Stomach (tissue), 9 donors: Measurements from ENCODE around the gene WFS1. TPM values are rescaled to one million over a fixed set of nuclear protein-coding genes. Genes with fewer than 3 reads are reported as not detected.

Experiments used
- DNase-seq, 2 donors: peaks; one replicate each; pipeline versions ENCODE4 v3.0.0 to v3.0.0-alpha.2; 2013 to 2019
- H3K27ac ChIP-seq, 5 donors: fragments of 200-600 bp in 4 of 5; sonication (generic) in 4 of 5; one replicate each; pipeline ENCODE4 v1.5.1; 2013 to 2019; ENCODE audit warnings: mild to moderate bottlenecking in 1 of 5, moderate library complexity in 1 of 5
- H3K27me3 ChIP-seq, 3 donors: fragments of 200-600 bp; sonication (generic); one replicate each; pipeline ENCODE4 v1.5.1; 2017 to 2019; ENCODE audit warnings: mixed run types in 1 of 3
- H3K36me3 ChIP-seq, 4 donors: fragments of 200-600 bp; sonication (generic); 1 replicate in 3 of 4; 2 replicates in 1 of 4; pipeline ENCODE4 v1.5.1; 2016 to 2019
- H3K4me1 ChIP-seq, 4 donors: fragments of 200-600 bp; sonication (generic); one replicate each; pipeline ENCODE4 v1.5.1; 2016 to 2019
- H3K4me3 ChIP-seq, 4 donors: fragments of 200-600 bp; sonication (generic) in 3 of 4; one replicate each; pipeline ENCODE4 v1.5.1; 2016 to 2019; ENCODE audit warnings: mild to moderate bottlenecking in 1 of 4
- H3K9me3 ChIP-seq, 4 donors: fragments of 200-600 bp; sonication (generic); one replicate each; pipeline ENCODE4 v1.5.1; 2016 to 2019
- EP300 ChIP-seq: sonication (generic); formaldehyde crosslinking; IDR thresholded peaks from one replicate; pipeline ENCODE4 v1.6.1; 2017; ENCODE audit warnings: antibody characterized with exemption
- POLR2A ChIP-seq, 4 donors: fragments of 450-650 bp; IDR thresholded peaks; one replicate each; pipeline ENCODE4 v1.6.1; 2016; ENCODE audit warnings: antibody characterized with exemption in 4 of 4, control low read depth in 2 of 4, mild to moderate bottlenecking in 1 of 4, moderate library complexity in 1 of 4
- POLR2AphosphoS5 ChIP-seq, 3 donors: sonication (generic); formaldehyde crosslinking; IDR thresholded peaks; one replicate each; pipeline ENCODE4 v1.6.1; 2016; ENCODE audit warnings: antibody characterized with exemption in 3 of 3
- WGBS, 5 donors: extraction: QIAGEN DNeasy Blood & Tissue Kit in 3 of 5; methylation state at CpG; one replicate each; pipeline versions ENCODE4 v1.1.5 to v1.1.7; 2013 to 2018; 5-methylcytosine and 5-hydroxymethylcytosine counted together
- intact Hi-C: fragments of 100-400 bp; cut with DNase I; formaldehyde crosslinking; loops from one replicate; pipeline ENCODE4 v1.15.1; 2023; ENCODE audit warnings: low total_unique reads
- polyA plus RNA-seq, 3 donors: library from polyadenylated mRNA; stranded (reverse); fragments of 200-250 nt; gene quantifications; one replicate each; pipeline ENCODE4 v1.2.3, GENCODE V29; 2013
- total RNA-seq, 5 donors: library from RNA; depleted of rRNA; stranded (reverse); fragments of >200 nt; gene quantifications; one replicate each; pipeline versions ENCODE4 v1.1.0 to v1.2.3, GENCODE V29; 2014 to 2016
- TF ChIP-seq, protein P1 (sequence below), 7 experiments: fragments of 450-650 bp in 4 of 7; fragments of 200-600 bp in 3 of 7; sonication (generic) in 3 of 7; IDR thresholded peaks; one replicate each; pipeline ENCODE4 v1.5.1; 2016 to 2019; ENCODE audit warnings: antibody characterized with exemption in 7 of 7, control low read depth in 2 of 7, mild to moderate bottlenecking in 1 of 7
- donor health status: healthy with polysubstance abuse.
- donor health status: Bipolar disorder and iron deficiency.
- donor health status: healthy.

The WFS1 gene
- total and polyA plus RNA-seq, 8 donors, result 4.1 to 60.7 (median 15.1) TPM

DNA sequence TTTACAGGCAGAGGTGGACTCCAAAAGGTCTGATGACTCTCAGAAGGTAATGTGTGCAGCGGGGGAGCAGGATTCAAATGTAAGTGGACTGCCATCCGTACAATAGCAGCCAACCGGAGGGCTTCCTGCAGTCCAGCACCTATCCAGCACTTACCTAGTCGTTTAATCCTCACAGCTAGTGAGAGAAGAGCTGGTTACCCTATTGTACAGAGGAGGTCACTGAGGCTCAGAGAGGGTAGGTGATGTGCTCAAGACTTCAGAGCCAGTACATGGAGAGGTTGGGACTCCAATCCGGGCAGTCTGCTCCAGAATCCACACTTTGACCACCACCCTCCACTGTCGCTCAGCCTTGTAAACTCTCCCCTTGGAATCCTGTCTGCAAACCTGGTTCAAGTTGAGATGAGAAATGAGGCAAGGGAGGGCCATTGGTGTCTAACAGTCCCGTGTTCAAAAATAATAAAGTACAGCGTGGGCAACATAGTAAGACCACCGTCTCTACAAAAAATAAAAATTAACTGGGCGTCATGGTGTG lies 46.8 kb upstream of the WFS1 start:
- 58 to 66% (median 63%) methylated on average over 10 of the region's 10 CpGs for WGBS, 5 donors
- Histone ChIP-seq H3K4me1 (peaks cover 0 to 14% (median 8%) of the 10 kb centered on the region in 4 donors), H3K27me3 (peaks cover 5 to 77% (median 31%) of the 10 kb centered on the region in 3 donors), H3K9me3 (peaks cover 0 to 14% (median 10%) of the 10 kb centered on the region in 4 donors), H3K36me3 (no peaks in the 10 kb centered on the region), H3K27ac (no peak overlapping the region), H3K4me3 (no peak overlapping the region)
- no peak for TF ChIP-seq POLR2AphosphoS5 (IDR thresholded peaks at IDR 0.05)
- no peak for TF ChIP-seq EP300
- DNase-seq, result peak; percentile 20
- intact Hi-C loops, result no loop called here

DNA sequence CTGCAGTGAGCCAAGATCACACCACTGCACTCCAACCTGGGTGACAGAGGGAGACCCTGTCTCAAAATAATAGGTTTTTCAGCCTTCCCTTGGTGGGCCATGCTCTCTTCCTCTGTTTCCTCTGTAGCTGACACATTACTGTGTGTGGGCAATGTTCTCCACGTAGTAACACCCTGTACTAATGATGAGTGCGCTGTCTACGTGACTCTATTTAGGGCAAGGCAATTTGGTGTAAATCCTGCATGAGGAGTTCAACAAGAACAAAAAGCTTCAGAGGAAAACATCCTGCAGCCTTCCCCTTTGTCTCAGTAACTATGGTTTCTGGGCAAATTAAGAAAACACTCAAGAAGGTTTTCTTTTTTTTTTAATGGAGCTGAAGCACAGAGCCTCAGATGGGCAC lies 44.9 kb upstream of the WFS1 start:
- 69 to 82% (median 79%) methylated on average over 3 of the region's 3 CpGs for WGBS, 5 donors
- H3K36me3 ChIP-seq, result no peaks in the 10 kb centered on the region
- H3K4me3 ChIP-seq, result no peak overlapping the region
- intact Hi-C loops, result no loop called here
- TF ChIP-seq POLR2AphosphoS5 (IDR thresholded peaks at IDR 0.05) (no peak), POLR2A (IDR thresholded peaks at IDR 0.05) (no peak), EP300 (no peak)
- TF ChIP-seq, protein P1, sequence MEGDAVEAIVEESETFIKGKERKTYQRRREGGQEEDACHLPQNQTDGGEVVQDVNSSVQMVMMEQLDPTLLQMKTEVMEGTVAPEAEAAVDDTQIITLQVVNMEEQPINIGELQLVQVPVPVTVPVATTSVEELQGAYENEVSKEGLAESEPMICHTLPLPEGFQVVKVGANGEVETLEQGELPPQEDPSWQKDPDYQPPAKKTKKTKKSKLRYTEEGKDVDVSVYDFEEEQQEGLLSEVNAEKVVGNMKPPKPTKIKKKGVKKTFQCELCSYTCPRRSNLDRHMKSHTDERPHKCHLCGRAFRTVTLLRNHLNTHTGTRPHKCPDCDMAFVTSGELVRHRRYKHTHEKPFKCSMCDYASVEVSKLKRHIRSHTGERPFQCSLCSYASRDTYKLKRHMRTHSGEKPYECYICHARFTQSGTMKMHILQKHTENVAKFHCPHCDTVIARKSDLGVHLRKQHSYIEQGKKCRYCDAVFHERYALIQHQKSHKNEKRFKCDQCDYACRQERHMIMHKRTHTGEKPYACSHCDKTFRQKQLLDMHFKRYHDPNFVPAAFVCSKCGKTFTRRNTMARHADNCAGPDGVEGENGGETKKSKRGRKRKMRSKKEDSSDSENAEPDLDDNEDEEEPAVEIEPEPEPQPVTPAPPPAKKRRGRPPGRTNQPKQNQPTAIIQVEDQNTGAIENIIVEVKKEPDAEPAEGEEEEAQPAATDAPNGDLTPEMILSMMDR (IDR thresholded peaks at IDR 0.05), result no peak
- H3K4me1 ChIP-seq, result peaks cover 0 to 14% (median 8%) of the 10 kb centered on the region in 4 donors
- no peak for DNase-seq
- H3K27ac ChIP-seq, result no peak overlapping the region
- peaks cover 5 to 76% (median 31%) of the 10 kb centered on the region in 3 donors for H3K27me3 ChIP-seq
- H3K9me3 ChIP-seq, result peaks cover 0 to 14% (median 10%) of the 10 kb centered on the region in 4 donors

DNA sequence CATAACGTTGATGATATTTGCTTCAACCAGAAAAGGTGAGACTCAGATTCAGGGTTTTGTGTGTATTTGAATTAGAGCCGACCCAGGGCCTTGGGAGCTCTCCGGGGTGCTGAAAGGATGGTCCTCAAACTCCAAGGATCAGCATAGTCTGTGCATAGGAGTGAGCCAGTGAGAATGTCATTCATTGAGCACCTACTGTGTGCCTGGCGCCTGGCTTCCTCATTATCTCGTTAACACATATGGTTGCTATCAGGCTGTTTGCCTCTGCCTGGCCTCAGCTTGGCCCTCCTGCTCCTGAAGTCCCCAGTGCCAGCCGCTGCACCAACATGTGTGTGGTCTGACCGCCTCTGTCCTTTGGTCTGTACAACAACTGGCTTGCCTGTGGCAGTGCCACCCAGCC lies 44.2 kb upstream of the WFS1 start:
- no peak overlapping the region for H3K27ac ChIP-seq
- peaks cover 0 to 14% (median 10%) of the 10 kb centered on the region in 4 donors for H3K9me3 ChIP-seq
- intact Hi-C loops, result no loop called here
- TF ChIP-seq, protein P1 (IDR thresholded peaks at IDR 0.05), result no peak
- no peak for TF ChIP-seq POLR2A (IDR thresholded peaks at IDR 0.05)
- TF ChIP-seq POLR2AphosphoS5 (IDR thresholded peaks at IDR 0.05), result no peak
- no peak for TF ChIP-seq EP300
- peaks cover 5 to 70% (median 31%) of the 10 kb centered on the region in 3 donors for H3K27me3 ChIP-seq
- DNase-seq, result peak; percentile 24 to 65
- 37 to 44% (median 42%) methylated on average over 7 of the region's 7 CpGs for WGBS, 5 donors
- peaks cover 0 to 14% (median 8%) of the 10 kb centered on the region in 4 donors for H3K4me1 ChIP-seq
- H3K36me3 ChIP-seq, result no peaks in the 10 kb centered on the region
- H3K4me3 ChIP-seq, result no peak overlapping the region

DNA sequence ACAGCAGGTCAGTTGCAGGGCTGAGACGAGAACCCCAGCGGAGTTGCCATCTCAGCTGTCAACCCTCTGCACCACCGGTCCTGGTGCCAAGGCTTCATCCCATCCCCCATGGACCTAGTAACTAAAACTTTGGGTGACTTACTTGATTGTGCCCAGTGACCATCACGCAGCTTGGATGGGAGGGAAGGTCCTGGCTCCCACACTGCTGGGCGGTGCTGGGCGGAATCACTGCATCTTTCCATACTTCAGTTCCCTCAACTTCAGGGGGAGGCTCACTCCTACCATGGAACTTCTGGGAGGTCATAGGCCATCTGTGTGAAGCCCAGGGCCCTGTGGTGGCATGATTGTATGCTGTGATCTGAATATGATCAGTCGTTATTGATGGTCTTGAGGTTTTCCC lies 43.1 kb upstream of the WFS1 start:
- WGBS, 5 donors, result 71 to 92% (median 84%) methylated on average over 6 to 7 of the region's 7 CpGs
- intact Hi-C loops, result no loop called here

More for the DNA sequence above, 43.1 kb upstream of the WFS1 start:
- Histone ChIP-seq H3K4me3 (no peak overlapping the region), H3K4me1 (peaks cover 0 to 8% (median 6%) of the 10 kb centered on the region in 4 donors), H3K27me3 (peaks cover 0 to 60% (median 20%) of the 10 kb centered on the region in 3 donors), H3K36me3 (no peaks in the 10 kb centered on the region), H3K9me3 (peaks cover 0 to 14% (median 10%) of the 10 kb centered on the region in 4 donors), H3K27ac (no peak overlapping the region)
- peak in 1 of 2 donors; percentile 22 for DNase-seq
- TF ChIP-seq EP300 (no peak), POLR2A (IDR thresholded peaks at IDR 0.05) (no peak), POLR2AphosphoS5 (IDR thresholded peaks at IDR 0.05) (no peak)
- TF ChIP-seq, protein P1 (IDR thresholded peaks at IDR 0.05), result no peak
